ENCODE results near the gene GRIK2.

Gene GRIK2

GRCh38 chr6:101458336-101458735, 64.8 kb downstream of the GRIK2 start:
- DNase-seq: no peak

DNA sequence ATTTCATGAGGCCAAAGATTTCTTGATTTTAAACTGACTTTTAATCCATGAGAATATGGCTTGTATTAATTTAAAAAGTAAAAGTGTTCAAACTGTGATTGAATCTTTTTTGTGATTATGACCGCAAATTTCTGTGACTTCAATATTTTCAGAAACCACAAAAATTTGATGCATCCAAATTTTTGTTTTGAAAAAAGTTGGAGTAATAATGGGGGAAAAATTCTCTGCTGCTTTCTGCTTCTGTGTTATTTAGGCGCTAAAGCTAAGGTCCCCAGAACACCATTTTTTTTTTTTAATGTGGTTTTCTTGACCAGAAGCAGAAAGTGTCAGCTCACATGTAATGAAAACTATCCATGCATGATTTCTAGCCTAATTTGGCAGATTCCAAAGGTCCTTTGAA, 65.3 kb downstream of the GRIK2 start:
- DNase-seq: no peak

DNA sequence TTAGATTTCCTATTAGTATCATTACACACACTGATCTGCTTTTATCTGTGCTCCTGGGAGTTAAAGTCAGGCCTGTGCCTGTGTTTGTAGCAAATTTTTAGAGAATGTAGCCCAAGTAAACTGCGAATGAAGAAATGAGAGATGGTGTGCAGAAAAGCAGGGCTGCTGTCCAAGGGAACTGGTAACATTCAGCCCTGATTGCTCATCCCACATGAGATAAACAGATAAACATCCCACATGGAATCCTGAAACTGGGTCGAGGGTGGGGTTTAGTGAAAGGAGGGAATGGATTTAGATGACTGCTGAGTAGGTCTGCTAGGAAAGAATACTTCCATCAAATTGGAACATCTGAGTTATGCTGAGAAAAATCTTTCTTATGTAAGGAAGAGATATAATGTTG, 69.1 kb downstream of the GRIK2 start:
- DNase-seq: no peak

DNA sequence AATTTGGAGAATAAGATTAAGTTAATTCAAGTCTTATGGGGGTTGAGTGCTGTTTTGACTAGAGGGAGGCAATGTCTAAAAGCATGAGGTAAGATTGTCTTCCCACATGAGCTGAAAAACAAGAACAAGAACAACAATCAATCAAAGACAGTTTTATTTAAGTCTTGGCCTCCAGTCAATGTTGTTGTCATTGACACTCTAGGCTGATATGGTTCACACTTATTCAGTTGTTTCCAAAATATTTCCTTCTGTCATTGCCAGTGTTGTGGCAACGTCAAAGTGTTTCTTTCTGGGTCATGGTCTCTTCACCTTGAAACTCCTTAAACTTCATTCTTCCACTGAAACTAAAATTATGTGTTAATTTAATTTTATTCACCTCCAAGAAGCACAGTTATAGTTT, 72.4 kb downstream of the GRIK2 start:
- no peak for DNase-seq

- DNase-seq: no peak
Measured at GRCh38 chr6:101477436-101477835, 83.9 kb downstream of the GRIK2 start.

DNA sequence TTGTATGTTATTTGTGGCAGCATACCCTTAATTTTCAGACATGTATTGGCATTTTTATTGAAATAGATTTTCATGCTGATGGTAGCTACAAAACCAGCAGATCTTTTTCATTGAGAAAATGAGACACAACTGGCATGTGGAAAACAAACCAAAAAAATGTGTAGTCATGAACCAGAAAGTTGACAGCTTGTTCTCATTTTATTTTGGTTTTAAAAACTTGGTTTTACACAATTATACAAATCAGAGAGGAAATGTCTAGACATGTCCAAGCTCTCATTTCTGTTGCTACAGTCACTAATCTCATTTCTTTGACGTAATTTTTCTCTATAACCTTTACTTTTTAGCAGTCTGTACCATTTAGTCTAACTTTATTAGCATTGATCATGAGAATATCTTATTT, 85.4 kb downstream of the GRIK2 start:
- DNase-seq: no peak

- no peak for DNase-seq
Measured at GRCh38 chr6:101482606-101483005, 89.1 kb downstream of the GRIK2 start.

DNA sequence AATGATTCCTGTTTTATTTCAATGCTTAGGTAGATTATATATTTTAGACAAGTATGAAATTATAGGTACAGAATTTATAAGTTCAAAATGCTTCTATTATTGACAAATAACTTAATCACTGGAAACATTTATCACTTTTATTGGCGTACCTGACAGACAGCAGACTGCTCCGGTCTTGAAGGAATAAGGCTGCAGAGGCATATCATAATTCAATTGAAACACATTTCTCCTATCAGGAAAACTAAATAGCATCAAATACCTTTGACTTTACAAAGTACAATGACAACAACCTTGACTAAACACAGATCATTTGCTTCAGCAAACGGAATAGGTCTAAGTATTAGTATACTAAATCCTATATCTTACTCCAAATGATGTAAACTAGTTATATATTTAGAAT, 91.3 kb downstream of the GRIK2 start:
- no peak for DNase-seq

DNA sequence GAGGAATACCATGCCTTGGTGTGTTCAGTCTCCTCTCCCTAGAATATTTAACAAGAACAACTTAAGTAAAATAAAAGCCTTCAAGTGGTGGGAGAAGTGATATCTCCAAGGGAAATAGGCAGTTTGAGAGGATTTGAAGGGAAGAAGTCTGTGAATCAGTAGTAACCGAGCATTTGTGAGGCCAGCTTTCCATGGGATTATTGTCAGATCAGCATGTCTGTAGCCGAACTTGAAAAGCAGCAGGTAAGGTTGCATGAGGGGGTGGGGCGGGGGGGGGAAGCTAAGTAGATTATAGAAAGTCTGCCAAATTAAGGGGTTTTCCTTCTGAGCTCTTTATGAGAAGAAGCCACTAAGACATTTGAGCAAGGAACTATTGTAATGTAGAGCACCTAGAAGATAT, 92.6 kb downstream of the GRIK2 start:
- no peak for DNase-seq

GRCh38 chr6:101486726-101487125, 93.2 kb downstream of the GRIK2 start:
- DNase-seq: no peak

DNA sequence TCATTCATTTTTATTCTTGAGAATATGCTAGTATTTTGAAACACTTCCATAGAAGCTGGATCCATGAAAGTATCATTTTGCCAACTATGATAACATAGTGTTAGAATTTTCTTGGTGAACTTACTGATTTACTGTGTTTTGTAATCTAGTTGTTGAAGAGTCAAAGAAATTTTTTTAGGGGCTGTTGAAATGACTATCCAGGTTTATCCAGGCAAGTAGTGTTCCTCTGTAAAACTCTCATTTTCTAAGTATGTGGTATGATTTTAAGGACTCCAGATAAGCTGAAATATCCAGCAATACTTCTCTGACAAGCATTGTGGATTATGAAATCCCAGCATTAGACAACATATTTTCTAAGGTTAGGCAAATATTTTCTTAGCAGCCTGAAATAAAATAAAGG, 95.9 kb downstream of the GRIK2 start:
- DNase-seq: no peak

GRCh38 chr6:101490857-101491256, 97.3 kb downstream of the GRIK2 start:
- no peak for DNase-seq

GRCh38 chr6:101502818-101503217, 109.3 kb downstream of the GRIK2 start:
- DNase-seq: no peak

GRCh38 chr6:101509536-101509935, 116.0 kb downstream of the GRIK2 start:
- no peak for DNase-seq

GRCh38 chr6:101513181-101513580, 119.7 kb downstream of the GRIK2 start:
- no peak for DNase-seq

GRCh38 chr6:101516578-101516977, 123.1 kb downstream of the GRIK2 start:
- DNase-seq: no peak

GRCh38 chr6:101517632-101518031, 124.1 kb downstream of the GRIK2 start:
- DNase-seq: no peak

DNA sequence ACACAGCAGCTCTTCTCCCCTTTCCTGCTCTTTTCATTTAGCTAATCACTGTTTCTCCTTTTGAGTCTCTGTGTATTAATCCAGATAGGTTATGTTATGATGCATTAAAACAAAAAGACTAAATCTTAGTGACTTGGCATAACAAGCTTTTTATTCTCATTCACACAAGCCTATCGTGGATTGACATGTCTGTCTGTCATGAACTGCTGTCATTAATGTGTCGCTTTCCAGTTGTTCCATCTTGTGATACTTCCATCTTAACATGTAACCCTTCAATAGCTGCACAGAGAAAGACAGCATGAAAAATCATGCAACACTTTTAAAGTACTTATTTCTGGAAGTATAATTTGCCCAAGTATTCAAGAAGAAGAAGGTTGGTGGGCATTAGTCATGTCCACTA, 128.7 kb downstream of the GRIK2 start:
- DNase-seq: no peak

GRCh38 chr6:101527467-101527866, 134.0 kb downstream of the GRIK2 start:
- DNase-seq: no peak

- no peak for DNase-seq
Measured at GRCh38 chr6:101528801-101529200, 135.3 kb downstream of the GRIK2 start.

GRCh38 chr6:101531538-101531937, 138.0 kb downstream of the GRIK2 start:
- DNase-seq: no peak

DNA sequence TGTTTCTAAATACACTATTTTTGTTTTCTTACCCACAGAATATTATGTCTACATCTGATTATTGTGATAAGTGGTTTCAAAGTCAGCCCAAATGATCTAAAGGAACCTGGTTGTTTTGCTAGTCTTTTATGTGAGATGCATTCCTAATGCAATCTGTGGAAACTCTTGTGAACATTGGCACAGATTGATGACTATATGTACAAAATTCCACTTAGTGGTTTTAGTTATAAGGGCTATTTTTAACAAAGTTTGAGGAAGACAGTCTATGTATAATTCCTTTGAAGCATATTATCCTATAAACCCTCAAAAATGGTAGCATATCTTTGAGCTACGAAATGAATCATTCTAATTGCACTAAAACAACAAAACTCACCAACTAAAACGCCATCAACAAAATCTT, 140.9 kb downstream of the GRIK2 start:
- DNase-seq: no peak

DNA sequence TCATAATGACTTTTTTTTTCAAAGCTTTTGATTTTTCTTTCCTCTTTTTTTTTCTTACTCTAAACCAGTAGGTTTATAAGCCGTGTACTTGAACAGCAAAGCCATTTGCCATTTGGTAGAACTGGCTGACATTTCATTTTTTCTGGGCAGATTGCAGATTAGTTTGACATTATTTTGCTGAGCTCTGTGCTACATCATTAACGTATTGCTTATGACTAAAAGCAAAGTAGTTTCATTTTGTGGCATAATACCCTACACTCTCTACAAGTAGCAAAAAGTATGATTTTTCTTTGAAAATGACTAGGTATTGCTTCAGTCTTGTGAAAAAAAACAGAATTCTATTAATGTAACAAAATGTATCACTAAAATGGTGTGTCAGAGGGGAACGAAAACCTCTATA, 141.3 kb downstream of the GRIK2 start:
- DNase-seq: no peak

DNA sequence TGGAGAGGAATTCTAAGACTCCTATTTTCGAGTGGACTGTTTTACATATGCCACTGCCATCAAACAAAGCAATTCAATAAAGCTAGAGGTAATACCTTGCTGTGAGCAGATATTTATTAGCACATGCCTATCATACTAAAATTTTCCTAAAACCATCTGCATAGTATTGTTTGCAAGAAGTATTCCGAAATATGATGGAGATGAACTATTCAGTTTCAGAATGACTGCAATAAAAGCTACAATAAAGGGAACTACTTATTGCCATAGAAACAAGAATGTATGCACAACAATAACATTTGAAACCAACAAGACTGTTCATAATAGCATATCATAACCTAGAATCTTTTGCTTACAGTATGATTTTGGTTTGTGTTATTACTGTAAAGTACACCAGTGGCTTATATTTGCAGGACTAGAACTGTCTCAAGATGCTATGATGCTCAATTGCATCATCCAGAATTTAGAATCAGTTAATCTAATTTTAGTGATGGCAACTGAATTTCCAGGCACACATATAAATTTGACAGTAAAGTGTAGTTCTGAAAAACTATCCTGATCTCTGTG, 144.3 kb downstream of the GRIK2 start:
- no peak for DNase-seq

GRCh38 chr6:101539510-101540245, 146.2 kb downstream of the GRIK2 start:
- no peak for DNase-seq
